NCI-H187 (cell line): ENCODE data around the gene UNC119.
"Not testable (repeated sequence)": the region's sequence is repeated elsewhere in the genome, so short reads cannot be mapped to it uniquely, and the experiment has no call there.

ENCODE experiments used
- DNase-seq, 2 experiments: peaks; one replicate each; lab custom pipeline; 2025; lab: John Stamatoyannopoulos, UW

Gene UNC119

GRCh38 chr17:28522281-28522680, 30.1 kb downstream of the UNC119 start:
- not testable (repeated sequence) for DNase-seq

GRCh38 chr17:28521311-28522085, 30.9 kb downstream of the UNC119 start:
- peak in 1 of 2 experiments; percentile 48 for DNase-seq

- DNase-seq: no peak
These were observed 31.7 kb downstream of the UNC119 start for GRCh38 chr17:28520687-28521086.

GRCh38 chr17:28519236-28519635, 33.2 kb downstream of the UNC119 start:
- DNase-seq: no peak

- no peak for DNase-seq
These were observed 33.8 kb downstream of the UNC119 start for GRCh38 chr17:28518578-28518977.

- DNase-seq: no peak
These were observed 34.3 kb downstream of the UNC119 start for GRCh38 chr17:28518132-28518531.

GRCh38 chr17:28515518-28515917, 36.9 kb downstream of the UNC119 start:
- no peak for DNase-seq

- no peak for DNase-seq
These were observed 37.8 kb downstream of the UNC119 start for GRCh38 chr17:28514561-28515002.

GRCh38 chr17:28513476-28513875, 38.9 kb downstream of the UNC119 start:
- DNase-seq: no peak

GRCh38 chr17:28511858-28512461, 40.5 kb downstream of the UNC119 start:
- no peak for DNase-seq

- DNase-seq: no peak
These were observed 42.6 kb downstream of the UNC119 start for GRCh38 chr17:28509789-28510188.

- DNase-seq: no peak
These were observed 44.2 kb downstream of the UNC119 start for GRCh38 chr17:28508211-28508724.

GRCh38 chr17:28507567-28508203, 44.7 kb downstream of the UNC119 start:
- no peak for DNase-seq

- DNase-seq: no peak
These were observed 45.5 kb downstream of the UNC119 start for GRCh38 chr17:28506763-28507487.

GRCh38 chr17:28505986-28506665, 46.3 kb downstream of the UNC119 start, which contains the start of gene FOXN1:
Gene FOXN1 (plus strand): TSS chr17:28506348. CDS start chr17:28523970, 17,622 bp downstream.
- no peak for DNase-seq

- no peak for DNase-seq
These were observed 49.0 kb downstream of the UNC119 start for GRCh38 chr17:28503420-28503819.

- DNase-seq: no peak
These were observed 50.8 kb downstream of the UNC119 start for GRCh38 chr17:28501421-28502284.

- no peak for DNase-seq
These were observed 51.6 kb downstream of the UNC119 start for GRCh38 chr17:28500712-28501379.

- DNase-seq: no peak
These were observed 52.6 kb downstream of the UNC119 start for GRCh38 chr17:28499684-28500357.

GRCh38 chr17:28499364-28499664, 53.1 kb downstream of the UNC119 start:
- DNase-seq: no peak
